ENCODE measurements around the gene RP9.

The RP9 gene

GRCh38 chr7:33061282-33061937, 47.8 kb downstream of the RP9 start:
- DNase-seq = no peak

- no peak for DNase-seq
Observed at GRCh38 chr7:33059635-33060034, 49.6 kb downstream of the RP9 start.

- DNase-seq = no peak
Observed at GRCh38 chr7:33055158-33055557, 54.0 kb downstream of the RP9 start.

- no peak for DNase-seq
Observed at GRCh38 chr7:33054261-33054964, 54.8 kb downstream of the RP9 start.

DNA sequence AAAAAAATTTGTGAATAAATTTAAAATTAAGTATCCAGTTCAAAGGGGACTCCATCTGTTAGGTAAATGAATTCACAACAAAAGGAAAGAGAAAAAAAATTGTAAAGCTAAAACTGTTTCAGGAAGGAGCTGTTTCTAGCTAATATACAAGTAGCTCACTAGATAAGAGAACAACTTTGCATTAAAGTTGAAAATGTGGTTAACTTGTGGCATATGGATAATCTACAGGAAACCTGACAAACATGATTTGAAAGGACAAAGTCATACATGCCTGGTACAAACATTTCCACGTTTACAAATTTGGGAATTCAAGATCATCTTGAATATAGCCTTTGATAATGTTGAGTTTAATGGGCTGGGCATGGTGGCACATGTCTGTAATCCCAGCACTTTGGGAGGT, 55.5 kb downstream of the RP9 start:
- DNase-seq = no peak

GRCh38 chr7:33050535-33051318, 58.5 kb downstream of the RP9 start:
- DNase-seq = no peak

GRCh38 chr7:33048704-33049103, 60.5 kb downstream of the RP9 start:
- DNase-seq = no peak

DNA sequence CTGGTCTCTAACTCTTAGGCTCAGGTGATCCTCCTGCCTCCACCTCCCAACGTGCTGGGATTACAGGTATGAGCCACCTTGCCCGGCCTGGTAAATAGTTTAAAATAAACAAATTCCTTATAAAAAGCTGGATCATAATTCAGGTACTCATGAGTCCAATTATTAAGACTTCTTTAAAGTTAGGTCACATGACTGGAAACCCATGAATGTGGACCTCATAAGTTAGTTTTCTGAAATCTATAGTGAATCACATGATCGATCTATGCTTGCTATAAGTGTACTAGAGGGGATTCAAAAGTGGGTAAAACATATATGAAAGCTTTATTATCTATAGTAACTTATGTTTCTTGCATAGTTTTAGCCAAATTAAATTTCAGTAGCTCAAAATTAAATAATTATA, 60.9 kb downstream of the RP9 start:
- DNase-seq = no peak

DNA sequence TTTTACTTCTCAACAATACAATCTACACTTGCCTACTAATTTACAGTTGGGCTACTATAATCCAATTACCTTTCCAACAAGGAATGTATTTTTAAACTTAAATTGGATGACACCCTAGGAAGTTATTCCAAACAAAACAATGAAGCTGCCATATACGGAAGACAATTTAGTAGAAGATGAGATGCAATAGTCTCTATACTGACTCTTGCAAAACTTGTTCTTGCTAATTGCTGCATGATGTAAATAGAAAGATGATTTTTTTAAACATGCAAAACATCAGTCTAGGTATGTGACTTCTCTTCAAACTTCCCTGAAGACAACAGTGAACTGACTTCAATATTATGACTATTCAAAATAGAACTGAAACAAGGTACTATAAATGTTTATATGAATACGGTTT, 64.2 kb downstream of the RP9 start:
- no peak for DNase-seq

All from NCI-H1436 treated with DMSO at 0.1 percent for 48 hours (cell line).